Measurements from ENCODE around the gene CACYBP.

CACYBP gene

GRCh38 chr1:175000697-175001187, 995 bp downstream of the CACYBP start:
- Histone ChIP-seq H3K9ac (ENCODE audit: low read length) (peak overlapping the region; percentile 94), H3K9me3 (ENCODE audit: control insufficient read depth, low read length) (no peaks in the 10 kb centered on the region), H3K4me3 (ENCODE audit: insufficient read depth in 1 of 2, low read depth in 1 of 2, low read length in 2 of 2) (peak overlapping the region in 1 of 2 experiments; percentile 98), H3K23ac (ENCODE audit: low read length in 2 of 2) (no peak overlapping the region), H3K18ac (ENCODE audit: low read depth in 1 of 2, low read length in 2 of 2) (no peak overlapping the region), H3K4me1 (ENCODE audit: control insufficient read depth, insufficient read depth, low read depth, low read length) (peaks cover 5% of the 10 kb centered on the region), H4K91ac (ENCODE audit: low read length) (no peak overlapping the region), H3K14ac (ENCODE audit: low read length in 2 of 2) (peak overlapping the region in 1 of 2 experiments; percentile 65), H2BK12ac (ENCODE audit: low read length in 2 of 2) (no peak overlapping the region), H3K4ac (ENCODE audit: low read depth in 1 of 2, low read length in 2 of 2) (peak overlapping the region in 1 of 2 experiments; percentile 71), H3K27ac (ENCODE audit: low read length, poor library complexity, severe bottlenecking) (no peak overlapping the region), H2AK5ac (ENCODE audit: low read length, severe bottlenecking) (no peak overlapping the region), H3K36me3 (ENCODE audit: control insufficient read depth in 1 of 2, insufficient read depth in 2 of 2, low read depth in 1 of 2, low read length in 2 of 2) (peaks cover 0 to 14% of the 10 kb centered on the region in 2 experiments), H2BK120ac (ENCODE audit: low read depth, low read length) (no peak overlapping the region), H4K8ac (ENCODE audit: low read length) (no peak overlapping the region), H3K4me2 (ENCODE audit: low read length, poor library complexity, severe bottlenecking) (peak overlapping the region; percentile 62), H3K79me1 (replicated peaks; ENCODE audit: low read length, poor library complexity, severe bottlenecking) (no peaks in the 10 kb centered on the region), H2BK15ac (ENCODE audit: low read depth, poor library complexity, severe bottlenecking) (no peak overlapping the region), H2BK5ac (ENCODE audit: low read depth, low read length, poor library complexity, severe bottlenecking) (no peak overlapping the region), H2AFZ (ENCODE audit: low read depth, low read length) (no peak overlapping the region), H3K27me3 (ENCODE audit: control insufficient read depth in 1 of 2, insufficient read depth in 1 of 2, low read length in 2 of 2) (no peaks in the 10 kb centered on the region)
- WGBS: under 1% methylated on average over 5 of the region's 5 CpGs
- peak; percentile 30 for DNase-seq

- H3K27ac ChIP-seq (ENCODE audit: low read length, poor library complexity, severe bottlenecking): no peak overlapping the region
- H3K4me2 ChIP-seq (ENCODE audit: low read length, poor library complexity, severe bottlenecking): no peak overlapping the region
- no peak overlapping the region for H3K18ac ChIP-seq (ENCODE audit: low read depth in 1 of 2, low read length in 2 of 2)
- H2BK5ac ChIP-seq (ENCODE audit: low read depth, low read length, poor library complexity, severe bottlenecking): no peak overlapping the region
- H2BK120ac ChIP-seq (ENCODE audit: low read depth, low read length): no peak overlapping the region
- H3K27me3 ChIP-seq (ENCODE audit: control insufficient read depth in 1 of 2, insufficient read depth in 1 of 2, low read length in 2 of 2): no peaks in the 10 kb centered on the region
- 97% methylated on average over 16 of the region's 17 CpGs for WGBS
- H4K8ac ChIP-seq (ENCODE audit: low read length): no peak overlapping the region
- no peaks in the 10 kb centered on the region for H3K9me3 ChIP-seq (ENCODE audit: control insufficient read depth, low read length)
- no peak overlapping the region for H3K4ac ChIP-seq (ENCODE audit: low read depth in 1 of 2, low read length in 2 of 2)
- H2BK15ac ChIP-seq (ENCODE audit: low read depth, poor library complexity, severe bottlenecking): no peak overlapping the region
- H2BK12ac ChIP-seq (ENCODE audit: low read length in 2 of 2): no peak overlapping the region
- no peak for DNase-seq
- no peaks in the 10 kb centered on the region for H3K79me1 ChIP-seq (replicated peaks; ENCODE audit: low read length, poor library complexity, severe bottlenecking)
- H3K4me3 ChIP-seq (ENCODE audit: insufficient read depth in 1 of 2, low read depth in 1 of 2, low read length in 2 of 2): peak overlapping the region in 1 of 2 experiments; percentile 52
- no peak overlapping the region for H2AK5ac ChIP-seq (ENCODE audit: low read length, severe bottlenecking)
- H3K9ac ChIP-seq (ENCODE audit: low read length): peak overlapping the region; percentile 64
- H3K4me1 ChIP-seq (ENCODE audit: control insufficient read depth, insufficient read depth, low read depth, low read length): peaks cover 2% of the 10 kb centered on the region
- no peak overlapping the region for H2AFZ ChIP-seq (ENCODE audit: low read depth, low read length)
- no peak overlapping the region for H3K14ac ChIP-seq (ENCODE audit: low read length in 2 of 2)
- no peak overlapping the region for H4K91ac ChIP-seq (ENCODE audit: low read length)
- peaks cover 0 to 37% of the 10 kb centered on the region in 2 experiments for H3K36me3 ChIP-seq (ENCODE audit: control insufficient read depth in 1 of 2, insufficient read depth in 2 of 2, low read depth in 1 of 2, low read length in 2 of 2)
- no peak overlapping the region for H3K23ac ChIP-seq (ENCODE audit: low read length in 2 of 2)
Measured at GRCh38 chr1:175002910-175003517, 3.3 kb downstream of the CACYBP start.

GRCh38 chr1:175003521-175003920, 3.8 kb downstream of the CACYBP start:
- Histone ChIP-seq H2AK5ac (ENCODE audit: low read length, severe bottlenecking) (no peak overlapping the region), H4K8ac (ENCODE audit: low read length) (no peak overlapping the region), H3K27me3 (ENCODE audit: control insufficient read depth in 1 of 2, insufficient read depth in 1 of 2, low read length in 2 of 2) (no peaks in the 10 kb centered on the region), H4K91ac (ENCODE audit: low read length) (no peak overlapping the region), H3K9me3 (ENCODE audit: control insufficient read depth, low read length) (no peaks in the 10 kb centered on the region), H2BK120ac (ENCODE audit: low read depth, low read length) (no peak overlapping the region), H3K18ac (ENCODE audit: low read depth in 1 of 2, low read length in 2 of 2) (no peak overlapping the region), H3K4me1 (ENCODE audit: control insufficient read depth, insufficient read depth, low read depth, low read length) (peaks cover 2% of the 10 kb centered on the region), H3K4ac (ENCODE audit: low read depth in 1 of 2, low read length in 2 of 2) (no peak overlapping the region), H3K27ac (ENCODE audit: low read length, poor library complexity, severe bottlenecking) (no peak overlapping the region), H2BK5ac (ENCODE audit: low read depth, low read length, poor library complexity, severe bottlenecking) (no peak overlapping the region), H3K14ac (ENCODE audit: low read length in 2 of 2) (no peak overlapping the region), H2BK12ac (ENCODE audit: low read length in 2 of 2) (no peak overlapping the region), H2AFZ (ENCODE audit: low read depth, low read length) (no peak overlapping the region), H3K79me1 (replicated peaks; ENCODE audit: low read length, poor library complexity, severe bottlenecking) (peaks cover 1% of the 10 kb centered on the region), H3K36me3 (ENCODE audit: control insufficient read depth in 1 of 2, insufficient read depth in 2 of 2, low read depth in 1 of 2, low read length in 2 of 2) (peaks cover 0 to 42% of the 10 kb centered on the region in 2 experiments), H3K4me3 (ENCODE audit: insufficient read depth in 1 of 2, low read depth in 1 of 2, low read length in 2 of 2) (peak overlapping the region in 1 of 2 experiments; percentile 52), H3K4me2 (ENCODE audit: low read length, poor library complexity, severe bottlenecking) (no peak overlapping the region), H3K23ac (ENCODE audit: low read length in 2 of 2) (no peak overlapping the region), H3K9ac (ENCODE audit: low read length) (peak overlapping the region; percentile 64), H2BK15ac (ENCODE audit: low read depth, poor library complexity, severe bottlenecking) (no peak overlapping the region)
- WGBS: 99% methylated on average over 2 of the region's 2 CpGs
- no peak for DNase-seq

- Histone ChIP-seq H3K18ac (ENCODE audit: low read depth in 1 of 2, low read length in 2 of 2) (no peak overlapping the region), H3K4me2 (ENCODE audit: low read length, poor library complexity, severe bottlenecking) (no peak overlapping the region), H3K14ac (ENCODE audit: low read length in 2 of 2) (no peak overlapping the region), H3K9ac (ENCODE audit: low read length) (no peak overlapping the region), H2BK12ac (ENCODE audit: low read length in 2 of 2) (no peak overlapping the region), H3K4me3 (ENCODE audit: insufficient read depth in 1 of 2, low read depth in 1 of 2, low read length in 2 of 2) (no peak overlapping the region), H2BK15ac (ENCODE audit: low read depth, poor library complexity, severe bottlenecking) (no peak overlapping the region), H2AFZ (ENCODE audit: low read depth, low read length) (no peak overlapping the region), H3K4me1 (ENCODE audit: control insufficient read depth, insufficient read depth, low read depth, low read length) (no peaks in the 10 kb centered on the region), H4K91ac (ENCODE audit: low read length) (no peak overlapping the region), H3K23ac (ENCODE audit: low read length in 2 of 2) (no peak overlapping the region), H4K8ac (ENCODE audit: low read length) (no peak overlapping the region), H3K79me1 (replicated peaks; ENCODE audit: low read length, poor library complexity, severe bottlenecking) (peaks cover 3% of the 10 kb centered on the region), H2BK120ac (ENCODE audit: low read depth, low read length) (no peak overlapping the region), H3K36me3 (ENCODE audit: control insufficient read depth in 1 of 2, insufficient read depth in 2 of 2, low read depth in 1 of 2, low read length in 2 of 2) (peaks cover 0 to 57% of the 10 kb centered on the region in 2 experiments), H3K27me3 (ENCODE audit: control insufficient read depth in 1 of 2, insufficient read depth in 1 of 2, low read length in 2 of 2) (no peaks in the 10 kb centered on the region), H3K9me3 (ENCODE audit: control insufficient read depth, low read length) (no peaks in the 10 kb centered on the region), H2BK5ac (ENCODE audit: low read depth, low read length, poor library complexity, severe bottlenecking) (no peak overlapping the region), H2AK5ac (ENCODE audit: low read length, severe bottlenecking) (no peak overlapping the region), H3K27ac (ENCODE audit: low read length, poor library complexity, severe bottlenecking) (no peak overlapping the region), H3K4ac (ENCODE audit: low read depth in 1 of 2, low read length in 2 of 2) (no peak overlapping the region)
- WGBS: 92% methylated on average over 8 of the region's 8 CpGs
- no peak for DNase-seq
Measured at GRCh38 chr1:175005085-175005783, 5.5 kb downstream of the CACYBP start.

Measured in mesenchymal stem cell (in vitro differentiated cells and primary cell).